Measurements from ENCODE around the gene ST8SIA4. TPM values are rescaled to one million over a fixed set of nuclear protein-coding genes. Genes with fewer than 3 reads are reported as not detected.

Gene ST8SIA4
- total RNA-seq, 2 donors from 2014 or later, result 25.2 to 47.0 TPM

DNA sequence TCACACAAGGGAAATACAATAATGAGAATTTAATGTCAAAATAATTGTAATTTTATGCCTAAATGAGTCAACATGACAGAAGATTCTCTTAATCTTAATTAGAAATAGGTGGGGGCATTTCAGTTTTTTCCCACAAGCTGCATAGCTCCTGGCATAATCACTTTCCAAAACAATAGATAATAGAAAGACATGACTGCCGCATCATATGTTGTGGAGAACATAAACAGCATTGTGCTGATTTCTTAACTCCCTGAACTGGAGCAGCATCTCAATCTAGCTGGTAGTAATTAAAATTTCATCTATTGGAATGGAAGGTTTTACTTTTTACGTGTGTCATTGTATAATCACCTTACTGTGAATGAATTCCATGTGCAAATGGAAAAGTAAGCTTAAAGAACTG lies 112.1 kb downstream of the ST8SIA4 start:
- H3K4me1 Mint-ChIP-seq, result peaks cover 18% of the 10 kb centered on the region

DNA sequence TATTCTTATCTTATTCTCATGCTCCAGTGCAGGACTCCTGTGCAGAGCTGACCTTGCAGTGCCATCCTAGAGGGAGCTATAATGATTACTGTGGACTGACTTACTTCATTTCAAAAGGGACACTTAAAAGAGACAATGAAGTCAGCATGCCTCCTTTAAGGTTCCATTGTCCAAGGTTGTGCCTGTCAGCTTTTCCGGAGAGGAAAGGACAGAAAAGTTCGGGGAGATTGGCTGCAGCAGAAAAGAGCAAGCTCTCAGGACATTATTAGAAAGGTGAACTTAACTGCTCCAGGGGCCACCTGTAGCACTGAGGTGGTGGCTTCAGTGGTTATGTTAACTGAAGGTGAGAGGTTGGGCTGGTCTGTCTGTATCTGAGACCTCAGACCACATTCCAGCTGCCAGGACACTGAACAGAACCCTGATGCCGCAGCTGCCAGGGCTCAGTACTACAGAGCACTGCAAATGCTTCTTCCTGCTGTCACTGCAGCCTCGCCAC lies 112.9 kb downstream of the ST8SIA4 start:
- H3K4me1 Mint-ChIP-seq, result peaks cover 18% of the 10 kb centered on the region
- 51 to 60% methylated on average over 3 to 4 of the region's 4 CpGs for WGBS, 2 experiments (ENCODE audit: insufficient coverage in 1 of 2, insufficient read length in 1 of 2)
- H3K9me3 Mint-ChIP-seq, result peaks cover 16% of the 10 kb centered on the region
- Histone ChIP-seq H3K27me3 (ENCODE audit: control insufficient read depth, insufficient read depth, low read length, poor library complexity, severe bottlenecking) (no peaks in the 10 kb centered on the region), H3K4me3 (ENCODE audit: low read length) (no peak overlapping the region), H3K27ac (ENCODE audit: low read depth, low read length) (peak overlapping the region; percentile 6), H3K36me3 (ENCODE audit: control insufficient read depth, insufficient read depth, low read length) (no peaks in the 10 kb centered on the region), H3K9ac (ENCODE audit: extremely low read depth, low read length, poor library complexity, severe bottlenecking) (no peak overlapping the region), H3K4me1 (ENCODE audit: control insufficient read depth, insufficient read depth, low read length) (no peaks in the 10 kb centered on the region), H3K9me3 (ENCODE audit: control insufficient read depth, low read length) (peaks cover 8% of the 10 kb centered on the region)
- H3K27me3 Mint-ChIP-seq (ENCODE audit: insufficient read depth), result no peaks in the 10 kb centered on the region
- DNase-seq, result peak; percentile 60
- H3K27ac Mint-ChIP-seq, result no peak overlapping the region
- H3K36me3 Mint-ChIP-seq (ENCODE audit: low read depth), result no peaks in the 10 kb centered on the region
- TF ChIP-seq, protein P1, sequence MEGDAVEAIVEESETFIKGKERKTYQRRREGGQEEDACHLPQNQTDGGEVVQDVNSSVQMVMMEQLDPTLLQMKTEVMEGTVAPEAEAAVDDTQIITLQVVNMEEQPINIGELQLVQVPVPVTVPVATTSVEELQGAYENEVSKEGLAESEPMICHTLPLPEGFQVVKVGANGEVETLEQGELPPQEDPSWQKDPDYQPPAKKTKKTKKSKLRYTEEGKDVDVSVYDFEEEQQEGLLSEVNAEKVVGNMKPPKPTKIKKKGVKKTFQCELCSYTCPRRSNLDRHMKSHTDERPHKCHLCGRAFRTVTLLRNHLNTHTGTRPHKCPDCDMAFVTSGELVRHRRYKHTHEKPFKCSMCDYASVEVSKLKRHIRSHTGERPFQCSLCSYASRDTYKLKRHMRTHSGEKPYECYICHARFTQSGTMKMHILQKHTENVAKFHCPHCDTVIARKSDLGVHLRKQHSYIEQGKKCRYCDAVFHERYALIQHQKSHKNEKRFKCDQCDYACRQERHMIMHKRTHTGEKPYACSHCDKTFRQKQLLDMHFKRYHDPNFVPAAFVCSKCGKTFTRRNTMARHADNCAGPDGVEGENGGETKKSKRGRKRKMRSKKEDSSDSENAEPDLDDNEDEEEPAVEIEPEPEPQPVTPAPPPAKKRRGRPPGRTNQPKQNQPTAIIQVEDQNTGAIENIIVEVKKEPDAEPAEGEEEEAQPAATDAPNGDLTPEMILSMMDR (conservative IDR thresholded peaks at IDR 0.05), result peak; percentile 48
- H3K4me3 Mint-ChIP-seq, result no peak overlapping the region

More for the DNA sequence above, 112.1 kb downstream of the ST8SIA4 start:
- Histone ChIP-seq H3K9ac (ENCODE audit: extremely low read depth, low read length, poor library complexity, severe bottlenecking) (no peak overlapping the region), H3K9me3 (ENCODE audit: control insufficient read depth, low read length) (peaks cover 8% of the 10 kb centered on the region), H3K4me3 (ENCODE audit: low read length) (no peak overlapping the region), H3K4me1 (ENCODE audit: control insufficient read depth, insufficient read depth, low read length) (no peaks in the 10 kb centered on the region), H3K27me3 (ENCODE audit: control insufficient read depth, insufficient read depth, low read length, poor library complexity, severe bottlenecking) (no peaks in the 10 kb centered on the region), H3K27ac (ENCODE audit: low read depth, low read length) (no peak overlapping the region), H3K36me3 (ENCODE audit: control insufficient read depth, insufficient read depth, low read length) (no peaks in the 10 kb centered on the region)
- Mint-ChIP-seq H3K9me3 (peaks cover 11% of the 10 kb centered on the region), H3K4me3 (no peak overlapping the region), H3K27ac (no peak overlapping the region), H3K27me3 (ENCODE audit: insufficient read depth) (no peaks in the 10 kb centered on the region), H3K36me3 (ENCODE audit: low read depth) (no peaks in the 10 kb centered on the region)
- 95% methylated on average over 2 of the region's 2 CpGs; no CpG with 5 or more reads in 1 of the 2 experiments for WGBS, 2 experiments (ENCODE audit: insufficient coverage in 1 of 2, insufficient read length in 1 of 2)
- DNase-seq, result no peak
- TF ChIP-seq, protein P1 (conservative IDR thresholded peaks at IDR 0.05), result no peak

DNA sequence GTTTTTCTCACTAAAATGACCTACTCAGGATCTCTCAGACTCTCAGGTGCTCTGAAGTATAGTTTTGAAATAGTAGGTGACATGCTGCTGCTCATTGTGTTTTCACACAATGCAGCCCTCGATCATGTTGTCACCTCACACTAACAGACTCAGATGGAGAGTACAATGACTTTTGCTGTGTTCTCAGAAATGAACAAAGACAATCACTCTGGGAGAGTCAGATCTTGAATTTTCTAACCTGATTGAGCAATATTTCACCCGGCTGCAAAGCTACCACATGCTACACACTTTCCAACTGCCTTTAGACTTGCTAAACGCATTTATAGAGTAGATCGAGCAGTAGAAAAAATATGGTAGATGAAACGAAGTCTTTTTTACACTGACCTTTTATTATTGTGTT lies 113.4 kb downstream of the ST8SIA4 start:
- WGBS, 2 experiments (ENCODE audit: insufficient coverage in 1 of 2, insufficient read length in 1 of 2), result 92 to 100% methylated on average over 1 to 5 of the region's 5 CpGs
- Histone ChIP-seq H3K27ac (ENCODE audit: low read depth, low read length) (no peak overlapping the region), H3K9me3 (ENCODE audit: control insufficient read depth, low read length) (peaks cover 4% of the 10 kb centered on the region), H3K36me3 (ENCODE audit: control insufficient read depth, insufficient read depth, low read length) (no peaks in the 10 kb centered on the region), H3K27me3 (ENCODE audit: control insufficient read depth, insufficient read depth, low read length, poor library complexity, severe bottlenecking) (no peaks in the 10 kb centered on the region), H3K4me1 (ENCODE audit: control insufficient read depth, insufficient read depth, low read length) (no peaks in the 10 kb centered on the region), H3K4me3 (ENCODE audit: low read length) (no peak overlapping the region), H3K9ac (ENCODE audit: extremely low read depth, low read length, poor library complexity, severe bottlenecking) (no peak overlapping the region)
- DNase-seq, result no peak
- TF ChIP-seq, protein P1 (conservative IDR thresholded peaks at IDR 0.05), result no peak
- H3K9me3 Mint-ChIP-seq, result peaks cover 20% of the 10 kb centered on the region
- peaks cover 18% of the 10 kb centered on the region for H3K4me1 Mint-ChIP-seq
- no peaks in the 10 kb centered on the region for H3K27me3 Mint-ChIP-seq (ENCODE audit: insufficient read depth)
- no peak overlapping the region for H3K27ac Mint-ChIP-seq
- H3K4me3 Mint-ChIP-seq, result no peak overlapping the region
- no peaks in the 10 kb centered on the region for H3K36me3 Mint-ChIP-seq (ENCODE audit: low read depth)
